ENCODE results near the gene PSKH1.

GRCh38 chr16:67877064-67877463 lies 16.0 kb upstream of the PSKH1 start:
- TF ChIP-seq EZH2phosphoT487 (IDR thresholded peaks at IDR 0.05; ENCODE audit: low read depth, severe bottlenecking, unreplicated experiment) (no peak), EZH2 (IDR thresholded peaks at IDR 0.05; ENCODE audit: borderline replicate concordance) (no peak), CTCF (IDR thresholded peaks at IDR 0.05; ENCODE audit: poor library complexity) (no peak)
